Stimulated activated CD4-positive, alpha-beta T cell treated with anti-CD3 and anti-CD28 coated beads, Interleukin-4, amount 100 ng/mL, for 4 hours (primary cell): ENCODE data around the gene KCTD16.

ENCODE experiments used
- DNase-seq, 2 experiments: peaks; one replicate each; pipeline ENCODE4 v3.0.0-alpha.2; 2020

Gene KCTD16

DNA sequence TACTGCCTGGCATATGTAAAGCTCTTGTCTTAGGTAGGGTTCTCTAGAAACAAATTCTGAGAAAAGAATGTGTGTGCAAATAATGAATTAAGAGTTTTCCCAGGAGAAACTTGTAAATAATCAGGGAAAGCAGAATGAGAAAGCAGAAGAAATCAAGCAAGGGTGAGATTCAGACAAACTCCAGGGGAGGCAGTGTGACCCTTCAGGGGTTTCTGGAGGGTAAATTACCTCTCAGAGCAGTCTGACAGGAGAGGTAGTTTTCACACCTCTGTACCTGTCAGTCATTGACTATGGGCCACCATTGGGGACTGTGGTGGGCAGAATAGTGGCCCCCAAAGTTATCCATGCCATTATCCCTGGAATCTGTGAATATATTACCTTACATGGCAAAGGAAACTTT is 124.6 kb downstream of the KCTD16 start:
- no peak for DNase-seq

DNA sequence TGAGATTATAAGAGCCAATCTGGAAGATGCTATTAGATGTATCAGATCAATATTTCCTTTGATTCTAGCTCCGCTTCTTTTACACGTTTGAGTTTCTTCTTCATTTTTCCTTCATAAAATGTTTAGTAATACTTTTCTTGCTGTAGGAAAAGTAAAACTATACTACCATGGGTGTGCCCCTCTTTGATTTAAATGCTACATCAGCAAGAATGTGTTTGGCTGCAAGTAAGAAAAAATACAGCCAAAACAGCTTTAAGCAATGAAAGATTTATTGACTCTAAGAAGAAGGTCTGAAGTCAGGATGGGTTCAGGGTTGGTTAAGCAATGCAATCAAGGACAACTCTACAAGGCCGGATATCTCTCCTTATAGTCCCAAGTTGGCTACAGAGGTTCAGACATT is 126.4 kb downstream of the KCTD16 start:
- DNase-seq: no peak

DNA sequence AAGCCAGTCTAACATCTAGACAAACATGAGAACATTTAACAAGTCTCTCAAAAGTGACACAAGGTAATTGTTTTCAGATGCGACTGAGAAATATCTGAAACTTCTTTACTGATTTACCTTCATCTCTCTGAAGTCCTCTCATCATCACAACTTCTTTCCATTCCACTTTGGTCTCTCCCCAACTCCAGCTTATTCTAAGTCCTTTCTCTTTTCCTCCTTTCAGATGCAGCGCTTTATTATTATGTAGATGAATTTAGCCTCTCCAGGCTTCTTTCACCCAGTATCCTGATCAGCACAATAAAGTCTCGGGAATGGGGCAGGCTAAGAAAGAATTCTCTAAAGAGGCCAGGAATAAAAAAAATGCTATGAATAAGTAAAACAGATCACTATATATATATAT is 128.0 kb downstream of the KCTD16 start:
- DNase-seq: no peak

DNA sequence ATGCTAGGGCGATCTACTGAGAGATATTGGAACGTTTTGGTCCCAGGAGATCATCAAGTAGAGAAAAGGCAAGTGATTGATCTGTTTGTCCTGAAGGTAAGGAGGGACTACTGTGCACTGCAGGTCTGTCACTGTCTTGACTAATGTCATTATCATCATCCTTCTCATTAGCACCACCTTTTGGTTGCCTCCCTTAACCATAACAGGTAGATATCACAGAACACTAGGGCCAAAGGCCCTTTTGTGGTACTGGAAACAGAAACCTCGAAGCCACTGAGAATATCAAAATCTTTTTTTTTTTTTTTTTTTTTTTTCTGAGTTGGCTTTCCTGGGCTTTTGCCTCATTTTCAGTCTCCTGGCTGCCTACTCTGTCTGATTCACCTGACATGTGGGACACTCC is 134.0 kb downstream of the KCTD16 start:
- no peak for DNase-seq

DNA sequence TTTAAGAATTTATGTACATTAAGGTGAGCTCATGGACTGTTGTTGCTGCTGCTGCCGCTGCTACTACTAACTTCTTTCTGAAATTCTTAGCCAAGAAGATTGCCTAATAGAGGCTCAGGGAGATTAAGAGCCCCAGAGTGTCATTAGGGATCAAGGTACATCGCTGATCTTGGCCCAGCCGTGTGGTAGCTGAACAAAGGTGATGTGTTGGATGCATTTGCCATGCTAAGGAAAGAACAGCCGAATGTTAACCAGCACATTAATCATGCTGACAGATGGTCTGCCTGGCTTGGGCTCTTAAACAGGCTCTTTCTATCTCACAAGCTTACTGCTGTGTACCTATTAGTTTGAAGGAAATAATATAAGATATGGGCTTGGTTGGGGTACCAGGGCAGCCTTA is 137.1 kb downstream of the KCTD16 start:
- DNase-seq: no peak

DNA sequence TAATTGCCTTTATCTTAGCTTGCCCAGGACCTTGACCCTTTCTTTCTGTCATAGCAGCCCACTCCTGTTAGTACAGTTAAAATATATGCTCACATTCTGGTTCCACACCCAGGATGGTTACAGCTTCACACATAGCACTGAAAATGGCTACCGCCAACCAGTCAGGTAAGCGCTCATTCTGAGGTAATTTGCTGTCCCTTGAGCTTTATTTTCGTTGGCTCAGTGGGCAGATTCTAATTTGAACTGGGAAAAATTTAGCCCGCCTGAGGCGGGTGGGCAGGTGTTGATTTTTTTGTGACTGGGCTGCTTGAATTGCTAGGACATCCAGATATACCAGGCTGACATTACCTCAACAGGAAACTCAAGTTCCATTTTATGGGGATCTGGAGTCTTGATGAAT is 137.5 kb downstream of the KCTD16 start:
- no peak for DNase-seq

DNA sequence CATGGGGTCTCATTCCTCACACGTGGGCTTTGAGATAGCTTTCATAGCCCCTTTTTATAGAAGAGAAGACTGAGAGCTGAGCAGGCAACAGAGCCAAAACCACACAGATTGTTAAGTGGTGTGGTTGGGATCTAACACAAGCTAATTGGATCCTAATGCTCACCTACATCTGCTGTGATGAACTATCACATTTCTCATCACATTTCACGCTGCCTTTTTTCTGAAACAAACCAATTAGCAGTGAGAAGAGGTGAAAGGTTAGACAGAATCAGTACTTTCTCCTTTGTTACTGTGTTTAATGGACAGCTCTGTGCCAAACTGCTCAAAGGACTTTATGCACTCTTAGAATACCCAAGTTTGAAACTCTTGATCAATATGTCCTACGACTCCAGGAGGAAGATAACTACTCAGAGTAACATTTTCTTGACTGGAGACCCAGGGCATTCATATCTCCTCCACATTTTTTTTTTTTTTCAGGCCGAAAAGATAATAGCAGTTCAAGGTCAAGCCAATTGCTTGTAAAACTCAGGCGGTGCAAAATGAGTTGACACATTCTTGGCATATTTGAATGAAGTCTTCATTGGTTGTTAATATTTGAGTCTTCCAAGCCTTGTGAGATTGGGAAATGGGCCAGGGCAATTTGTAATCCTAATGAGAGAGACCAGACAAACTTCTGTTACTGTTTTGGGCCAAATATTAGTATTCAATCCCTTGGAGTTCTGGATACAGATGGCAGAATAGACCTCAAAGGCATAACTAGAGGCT is 138.4 kb downstream of the KCTD16 start:
- DNase-seq: no peak

DNA sequence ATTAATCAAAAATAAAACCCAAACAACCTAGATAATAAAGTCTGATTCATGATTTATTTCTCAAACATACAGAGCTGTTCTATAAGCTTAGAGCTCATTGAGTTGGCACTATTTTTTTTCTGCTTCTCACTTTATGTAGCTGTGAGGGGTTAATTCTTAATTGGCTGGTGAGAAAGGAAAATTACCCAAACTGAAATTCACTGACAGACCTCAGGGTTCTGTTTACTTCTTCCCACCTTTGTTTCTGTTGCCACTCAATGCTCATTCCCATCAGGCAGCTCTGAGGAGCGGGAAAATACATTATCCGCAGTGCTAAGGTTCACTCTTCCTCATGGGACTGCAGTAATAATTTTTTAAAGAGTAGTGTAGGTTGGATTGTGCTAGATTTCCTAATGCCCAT is 139.9 kb downstream of the KCTD16 start:
- DNase-seq: no peak

DNA sequence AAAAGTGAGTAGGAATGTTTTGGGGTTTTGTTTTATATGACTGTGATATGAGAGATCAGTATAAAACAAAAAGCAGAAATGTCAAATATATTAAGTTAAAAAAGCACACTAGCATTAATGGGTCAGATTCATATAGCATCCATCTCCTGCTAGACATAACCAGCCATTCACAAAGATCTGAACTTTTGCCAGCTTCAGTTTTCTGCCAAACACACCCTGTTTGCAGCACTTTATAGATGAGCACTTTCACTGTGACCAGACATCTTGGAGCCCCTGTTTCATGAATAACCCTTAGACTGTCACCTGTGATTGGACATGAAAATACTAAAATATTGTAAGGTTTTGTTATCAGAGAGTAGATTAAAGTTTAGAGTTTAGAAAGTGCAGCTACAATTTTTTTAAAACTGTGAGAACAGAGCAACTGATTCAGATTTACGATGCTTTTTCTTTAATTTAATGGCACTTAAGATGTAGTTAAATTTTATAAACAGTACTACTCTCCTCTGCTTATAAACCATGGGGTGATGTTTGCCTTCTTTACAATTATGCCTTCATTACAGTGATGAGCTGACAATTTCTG is 142.6 kb downstream of the KCTD16 start:
- DNase-seq: no peak

DNA sequence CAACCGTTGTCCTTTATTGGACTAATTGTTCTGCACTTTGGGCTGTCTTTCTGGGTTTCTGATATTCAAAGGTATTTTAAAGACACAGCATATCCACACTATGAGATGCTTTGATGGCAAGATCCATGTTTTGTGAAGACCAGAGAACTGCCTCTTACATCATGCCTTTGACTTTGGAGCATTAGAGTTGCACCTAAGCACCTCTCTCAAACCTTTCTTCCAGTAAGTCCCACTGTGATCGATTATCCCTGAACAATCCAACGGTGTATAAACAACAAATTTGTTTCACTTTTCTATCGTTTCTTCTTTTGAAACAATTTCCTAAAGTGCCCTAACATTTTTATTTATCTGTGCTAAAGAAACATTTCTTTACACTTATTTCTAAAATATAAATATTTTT is 144.4 kb downstream of the KCTD16 start:
- DNase-seq: no peak

DNA sequence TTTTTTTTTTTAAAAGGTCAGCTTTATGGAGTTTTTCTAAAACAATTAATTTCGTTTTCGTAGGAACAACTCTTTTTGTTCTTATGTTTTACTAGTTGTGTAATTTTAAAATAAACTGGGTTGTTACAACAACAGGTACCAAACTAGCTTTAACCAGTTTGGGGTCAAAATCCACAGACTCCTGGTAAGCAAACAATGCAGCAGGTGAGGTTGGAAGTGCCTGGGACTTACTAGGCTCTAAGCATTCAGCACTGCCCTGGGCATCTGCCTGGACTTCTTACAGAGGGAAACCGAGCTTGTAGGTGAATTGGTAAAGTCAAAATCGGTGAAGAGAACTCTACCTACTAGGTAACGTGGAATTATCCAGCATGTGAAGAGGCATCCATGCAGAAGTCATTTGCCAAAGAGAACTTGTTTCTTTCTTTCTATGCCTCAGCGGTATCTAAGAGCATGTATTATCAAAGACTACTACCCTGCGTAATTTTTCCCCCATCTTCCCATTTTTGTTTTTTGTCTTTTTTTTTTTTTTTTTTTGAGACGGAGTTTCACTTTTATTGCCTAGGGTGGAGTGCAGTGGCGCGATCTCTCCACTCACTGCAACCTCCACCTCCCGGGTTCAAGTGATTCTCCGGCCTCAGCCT is 145.4 kb downstream of the KCTD16 start:
- DNase-seq: no peak

DNA sequence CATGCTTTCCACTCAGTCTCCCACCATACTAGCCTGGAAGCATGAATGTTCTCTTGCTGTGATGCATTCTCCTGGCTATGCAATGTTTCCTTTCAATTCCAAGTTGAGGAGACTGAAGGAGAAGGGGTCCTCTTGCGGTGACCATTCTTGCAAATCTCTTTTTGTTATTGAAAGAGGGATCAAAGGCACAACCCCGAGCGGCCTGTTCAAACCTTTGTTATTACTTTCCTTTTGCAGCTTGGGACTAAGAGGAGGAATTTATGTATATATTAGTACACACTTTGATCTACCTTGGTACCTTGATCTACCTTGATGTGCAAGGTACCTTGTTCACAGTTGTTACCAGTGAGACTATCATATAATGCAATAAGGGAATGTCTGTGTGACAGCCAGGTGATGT is 147.3 kb downstream of the KCTD16 start:
- no peak for DNase-seq

DNA sequence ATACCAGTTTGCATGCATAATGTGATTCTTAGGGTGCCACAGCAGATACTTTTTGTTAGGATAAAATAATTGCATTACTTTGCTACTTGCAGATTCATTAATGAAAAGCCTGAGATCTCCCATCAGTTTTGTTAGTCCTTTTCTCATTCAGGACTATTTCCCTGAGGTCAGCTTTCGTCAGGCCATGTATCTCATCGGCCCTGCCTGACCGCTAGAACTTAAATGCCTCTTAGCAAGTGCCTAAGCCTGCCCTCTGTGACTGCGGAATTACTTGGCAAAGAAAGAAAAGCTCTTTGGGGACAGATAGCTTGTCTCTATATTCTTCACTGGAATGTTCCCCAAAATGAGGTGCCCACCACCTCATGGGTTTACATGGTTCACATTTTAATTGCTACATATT is 147.8 kb downstream of the KCTD16 start:
- DNase-seq: no peak

DNA sequence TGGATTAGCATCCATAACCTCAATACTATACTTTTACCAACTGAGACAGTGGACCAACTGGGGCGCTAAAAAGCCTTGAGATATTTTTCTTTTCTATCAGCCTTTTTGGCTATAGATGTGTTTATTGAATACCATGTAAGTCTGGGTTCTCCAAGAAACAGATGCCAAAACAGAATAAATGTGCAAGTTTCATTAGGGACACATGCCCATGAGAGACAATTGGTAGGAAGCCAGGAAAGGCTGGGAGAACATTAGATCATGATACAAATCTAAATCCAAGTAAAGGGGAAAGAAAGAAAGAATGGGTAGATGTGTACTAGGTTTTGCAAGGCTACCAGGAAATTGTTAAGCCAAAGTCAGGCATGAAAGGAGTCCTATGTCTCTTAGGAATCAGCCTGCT is 152.5 kb downstream of the KCTD16 start:
- DNase-seq: no peak

DNA sequence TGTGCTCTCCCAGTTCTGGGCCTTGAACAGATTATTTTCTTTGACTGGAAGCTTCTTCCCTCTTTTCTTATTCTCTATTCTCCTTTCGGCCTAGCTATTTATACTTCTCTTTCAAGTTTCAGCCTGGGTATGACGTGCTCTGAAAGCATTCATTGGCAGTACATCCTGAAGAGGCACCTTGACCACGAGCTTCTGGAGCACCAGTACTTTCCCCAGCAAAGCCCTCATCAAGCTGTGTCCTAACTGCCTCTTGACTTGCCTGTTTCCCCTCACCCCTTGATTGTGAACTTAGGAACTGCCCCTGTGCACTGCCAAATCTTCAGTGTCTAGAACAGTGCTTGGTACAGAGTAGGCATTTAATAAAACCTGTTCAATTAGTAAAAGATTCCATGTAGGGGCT is 154.9 kb downstream of the KCTD16 start:
- DNase-seq: no peak

DNA sequence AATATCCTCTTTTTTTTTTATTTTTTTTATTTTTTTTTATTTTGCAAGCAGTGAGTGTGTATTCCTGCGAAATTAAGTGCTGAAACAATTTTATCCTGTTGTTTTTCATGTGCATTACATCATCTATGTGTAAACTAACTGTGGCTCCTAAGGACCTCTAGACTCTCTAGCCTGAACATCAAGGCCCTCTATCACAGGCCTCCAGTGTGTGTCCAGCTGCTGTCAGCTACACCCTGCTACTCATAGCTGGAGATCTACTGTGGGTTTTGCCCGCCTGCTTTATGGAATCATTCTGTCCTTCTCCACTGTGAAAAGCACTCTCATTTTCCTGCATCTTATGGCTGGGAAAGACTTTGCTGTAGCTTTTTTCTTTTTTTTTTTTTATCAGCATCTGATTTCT is 157.8 kb downstream of the KCTD16 start:
- no peak for DNase-seq

DNA sequence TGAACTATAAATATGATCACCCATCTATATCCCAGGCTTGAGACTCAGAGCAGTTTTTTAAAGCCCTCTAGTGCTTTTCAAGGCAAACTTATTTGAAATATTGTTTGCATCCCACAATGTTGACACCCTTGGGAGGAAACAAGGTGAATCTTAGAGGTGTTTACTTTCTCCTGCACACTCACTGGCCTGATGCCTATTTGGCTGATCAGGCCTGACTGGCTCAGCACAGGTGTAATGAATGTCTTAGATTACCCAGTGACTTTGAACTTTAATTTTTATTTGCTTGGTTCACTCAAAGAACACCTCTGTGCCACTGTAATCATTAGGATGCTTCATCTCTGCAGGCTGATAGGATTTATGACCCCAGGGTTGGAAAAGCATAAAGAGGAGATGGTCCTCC is 158.3 kb downstream of the KCTD16 start:
- DNase-seq: no peak

DNA sequence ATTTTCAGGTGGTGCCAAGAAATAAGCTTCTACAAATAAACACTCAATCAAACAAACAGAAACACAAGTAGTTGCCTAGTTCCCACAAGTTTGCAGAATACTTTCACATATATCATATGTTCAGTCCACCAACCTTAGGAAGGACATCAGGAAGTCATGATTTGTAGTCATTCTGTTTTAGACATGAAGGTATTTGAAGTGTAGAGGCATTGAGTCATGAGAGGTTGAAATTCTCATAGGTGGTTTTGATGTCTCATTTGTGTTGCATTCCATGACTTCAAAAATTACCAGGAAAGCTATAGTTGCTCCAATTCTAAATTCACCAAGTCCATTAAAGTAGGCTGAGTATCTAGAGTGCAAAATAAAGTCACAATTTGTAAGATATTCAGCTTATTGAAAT is 159.0 kb downstream of the KCTD16 start:
- DNase-seq: no peak

DNA sequence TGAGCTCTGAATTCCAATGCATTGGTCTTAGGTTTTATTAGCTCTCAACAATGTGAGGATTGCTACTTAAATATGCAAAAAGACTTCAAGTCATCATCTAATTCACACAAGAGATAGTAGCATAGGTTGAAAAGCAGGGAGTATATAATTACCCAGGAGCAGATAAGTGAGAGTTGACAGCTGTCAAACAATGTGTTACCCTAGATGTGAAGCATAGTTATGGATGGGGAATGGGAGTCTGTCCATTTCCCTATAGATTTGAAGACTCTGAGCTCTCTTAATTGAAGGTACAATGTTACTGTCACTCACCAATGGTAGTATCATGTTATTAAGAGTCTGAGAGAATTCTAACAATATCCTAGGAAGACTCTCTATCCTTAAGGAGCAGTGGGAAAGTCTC is 160.7 kb downstream of the KCTD16 start:
- DNase-seq: no peak

DNA sequence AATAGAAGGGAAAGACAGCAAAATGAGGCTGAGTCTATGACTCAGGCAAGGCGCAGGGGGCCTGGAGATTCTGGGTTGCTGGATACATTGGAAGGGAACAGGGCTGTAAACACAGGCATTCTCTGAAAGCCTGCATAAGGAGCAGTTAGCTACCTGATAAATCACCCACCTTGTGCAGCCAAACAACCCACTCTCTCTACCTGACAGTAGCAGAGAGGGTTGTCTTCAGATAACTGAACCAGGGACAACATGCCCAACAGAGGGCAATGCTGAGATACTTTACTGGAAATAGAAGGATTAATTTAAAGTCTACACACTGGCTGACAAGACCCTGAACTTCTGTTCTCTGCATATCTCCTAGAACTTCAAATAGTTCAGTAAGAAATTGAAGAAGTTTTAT is 161.6 kb downstream of the KCTD16 start:
- DNase-seq: no peak

DNA sequence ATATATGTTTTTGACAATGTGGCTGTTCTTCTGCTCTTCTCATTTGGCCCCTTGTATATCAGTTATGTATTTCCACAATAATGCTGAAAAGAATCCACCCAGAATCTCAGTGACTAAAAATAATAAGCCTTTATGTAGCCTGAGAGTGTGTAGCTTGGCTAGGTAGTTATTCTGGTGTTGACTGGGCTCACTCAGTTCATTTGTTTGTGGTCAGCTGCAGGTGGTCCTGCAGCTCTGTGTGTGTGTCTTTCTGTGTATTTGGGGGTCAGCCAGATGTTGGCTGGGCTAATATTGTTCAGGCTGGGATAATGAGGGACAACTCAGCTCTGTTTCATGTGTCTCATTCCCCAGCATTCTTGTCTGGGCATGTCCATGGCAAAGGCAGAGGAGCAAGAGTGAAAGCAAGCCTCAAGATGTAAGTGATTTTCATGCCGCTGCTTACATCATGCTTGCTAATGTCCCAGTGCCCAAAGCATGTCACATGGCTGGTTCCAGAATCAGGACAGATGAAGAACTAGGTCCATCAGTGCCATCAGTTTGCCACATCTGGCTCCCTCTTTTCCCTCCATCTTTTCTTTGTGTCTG is 162.8 kb downstream of the KCTD16 start:
- DNase-seq: no peak

DNA sequence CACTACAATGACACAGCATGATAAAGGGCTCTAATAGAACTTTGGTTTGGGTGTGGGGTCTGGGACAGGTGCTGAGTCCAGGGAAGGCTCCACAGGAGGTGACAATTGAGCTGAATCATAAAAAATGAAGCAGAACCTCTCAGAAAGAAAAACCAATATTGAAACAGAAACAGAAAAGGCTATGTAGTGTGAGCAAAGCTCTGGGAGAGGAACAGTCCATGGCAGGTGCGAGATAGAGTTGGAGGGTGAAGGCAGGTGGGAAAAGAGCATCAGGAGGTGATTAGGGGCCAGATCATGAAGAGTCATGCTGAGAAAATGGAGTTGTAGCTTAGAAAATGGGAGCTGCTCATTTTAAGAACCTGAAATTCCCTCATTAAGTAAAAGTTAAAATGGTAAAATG is 164.9 kb downstream of the KCTD16 start:
- no peak for DNase-seq

DNA sequence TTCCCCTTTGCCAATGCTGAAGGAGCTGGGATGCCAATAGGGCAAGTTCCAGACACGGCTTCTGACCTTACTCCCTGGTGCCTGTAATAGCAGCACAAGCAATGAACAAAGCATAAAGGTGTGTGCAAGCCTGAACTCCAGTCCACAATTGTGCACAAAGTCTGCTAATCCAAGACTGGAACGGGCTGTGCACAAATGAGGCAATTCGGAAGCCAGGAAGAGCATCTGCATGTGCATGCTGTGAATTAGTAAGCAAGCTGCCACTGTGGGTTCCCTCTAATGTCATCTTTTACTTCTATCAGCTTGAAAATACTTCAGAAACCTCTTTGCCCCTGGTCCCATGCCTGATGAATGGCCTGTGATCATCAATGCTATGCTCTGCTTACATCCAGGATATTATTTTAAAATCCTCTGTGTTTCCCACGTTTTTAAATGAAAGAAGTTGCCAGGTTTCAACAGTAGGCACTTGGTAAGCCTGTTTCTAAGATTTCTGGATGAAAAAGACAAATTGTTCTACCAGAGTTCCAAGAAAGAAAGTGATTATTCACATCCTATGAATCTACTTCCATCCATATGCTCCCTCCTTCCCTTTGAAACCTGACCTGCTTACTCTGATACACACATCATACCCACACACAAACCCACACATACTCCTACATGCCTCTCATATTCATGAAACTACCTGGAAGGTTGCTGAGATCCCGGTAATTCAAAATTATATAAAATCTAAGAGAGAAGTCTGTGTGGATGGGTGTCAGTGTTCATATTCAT is 165.7 kb downstream of the KCTD16 start:
- DNase-seq: no peak
